Loucy (cell line): ENCODE measurements around the gene CACNA2D4.
A peak's percentile ranks its signal among the peaks of the same experiment; 100 is the strongest.

Source experiments
- H2AFZ ChIP-seq: fragments of 200-600 bp; sonication (generic); 2 replicates; pipeline ENCODE4 v1.6.0; 2016; ENCODE audit warnings: antibody characterized with exemption, mild to moderate bottlenecking, low read length, moderate library complexity
- H3F3A ChIP-seq: fragments of 200-600 bp; 2 replicates; pipeline ENCODE4 v1.6.0; 2016; ENCODE audit warnings: antibody characterized with exemption, low read depth, mild to moderate bottlenecking
- H3K27me3 ChIP-seq: fragments of 200-600 bp; sonication (generic); 2 replicates; pipeline ENCODE4 v1.6.1; 2014; ENCODE audit warnings: low read length, mild to moderate bottlenecking; ENCODE audit not compliant: insufficient read depth, poor library complexity, severe bottlenecking
- H3K36me3 ChIP-seq: fragments of 200-600 bp; sonication (generic); 2 replicates; pipeline ENCODE4 v1.6.1; 2016; ENCODE audit warnings: low read length; ENCODE audit not compliant: insufficient read depth
- H3K4me1 ChIP-seq: fragments of 200-600 bp; sonication (generic); 2 replicates; pipeline ENCODE4 v1.5.1; 2014; ENCODE audit warnings: low read length, mild to moderate bottlenecking; ENCODE audit not compliant: insufficient read depth, poor library complexity, severe bottlenecking
- H3K4me2 ChIP-seq: fragments of 200-600 bp; sonication (generic); 2 replicates; pipeline ENCODE4 v1.6.0; 2014; ENCODE audit warnings: antibody characterized with exemption, low read length, low read depth, mild to moderate bottlenecking; ENCODE audit not compliant: poor library complexity, severe bottlenecking
- H3K4me3 ChIP-seq: fragments of 200-600 bp; sonication (generic); 2 replicates; pipeline ENCODE4 v1.5.1; 2014; ENCODE audit warnings: low read length, mild to moderate bottlenecking, mixed read lengths; ENCODE audit not compliant: poor library complexity, severe bottlenecking
- H3K79me2 ChIP-seq: fragments of 200-600 bp; sonication (generic); 2 replicates; pipeline ENCODE4 v1.6.1; 2014; ENCODE audit warnings: low read length; ENCODE audit not compliant: insufficient read depth
- H3K9ac ChIP-seq: fragments of 200-600 bp; sonication (generic); 2 replicates; pipeline ENCODE4 v1.6.0; 2014; ENCODE audit warnings: mild to moderate bottlenecking, low read depth, low read length, moderate library complexity; ENCODE audit not compliant: poor library complexity, severe bottlenecking
- H3K9me2 ChIP-seq: fragments of 200-600 bp; sonication (generic); replicated peaks from 2 replicates; pipeline ENCODE4 v1.6.1; 2016; ENCODE audit warnings: low read depth, low read length, mixed read lengths
- H3K9me3 ChIP-seq: fragments of 200-600 bp; sonication (generic); 2 replicates; pipeline ENCODE4 v1.6.1; 2014; ENCODE audit warnings: mild to moderate bottlenecking, antibody characterized with exemption, low read length, low read depth; ENCODE audit not compliant: insufficient read depth
- H4K20me1 ChIP-seq: fragments of 200-600 bp; sonication (generic); 2 replicates; pipeline ENCODE4 v1.6.0; 2014; ENCODE audit warnings: antibody characterized with exemption, low read length, mild to moderate bottlenecking; ENCODE audit not compliant: insufficient read depth, poor library complexity, severe bottlenecking
- CTCF ChIP-seq: fragments of 200-600 bp; sonication (generic); conservative IDR thresholded peaks from 2 replicates; pipeline ENCODE4 v1.5.1; 2014; ENCODE audit warnings: mild to moderate bottlenecking, antibody characterized with exemption, low read length
- EZH2phosphoT487 ChIP-seq: fragments of 200-600 bp; IDR thresholded peaks from 2 replicates; pipeline ENCODE4 v1.6.1; 2018; ENCODE audit warnings: antibody characterized with exemption, mild to moderate bottlenecking, moderate library complexity, borderline replicate concordance

Gene CACNA2D4

GRCh38 chr12:1838205-1838993 is 80.1 kb downstream of the CACNA2D4 start:
- Histone ChIP-seq H3K9me2 (no peaks in the 10 kb centered on the region), H3K4me1 (peaks cover 50% of the 10 kb centered on the region), H3K4me3 (no peak overlapping the region), H4K20me1 (no peaks in the 10 kb centered on the region), H3F3A (no peaks in the 10 kb centered on the region; the same call in 1 of the 2 replicates), H3K27me3 (no peaks in the 10 kb centered on the region), H3K9ac (peak overlapping the region; percentile 50), H3K79me2 (no peaks in the 10 kb centered on the region), H3K9me3 (no peaks in the 10 kb centered on the region), H3K4me2 (no peak overlapping the region), H3K36me3 (no peaks in the 10 kb centered on the region), H2AFZ (no peak overlapping the region)
- TF ChIP-seq EZH2phosphoT487 = no peak
- no peak for TF ChIP-seq CTCF

- H3K9me3 ChIP-seq = no peaks in the 10 kb centered on the region
- H3K4me2 ChIP-seq = no peak overlapping the region
These were observed 80.8 kb downstream of the CACNA2D4 start for GRCh38 chr12:1837541-1838204.

GRCh38 chr12:1836854-1837421 is 81.5 kb downstream of the CACNA2D4 start:
- Histone ChIP-seq H3K79me2 (no peaks in the 10 kb centered on the region), H3F3A (no peaks in the 10 kb centered on the region; the same call in 1 of the 2 replicates), H3K4me2 (no peak overlapping the region), H3K4me3 (no peak overlapping the region), H3K9me2 (no peaks in the 10 kb centered on the region), H3K36me3 (no peaks in the 10 kb centered on the region), H4K20me1 (no peaks in the 10 kb centered on the region), H3K27me3 (no peaks in the 10 kb centered on the region), H3K9me3 (no peaks in the 10 kb centered on the region), H2AFZ (no peak overlapping the region), H3K9ac (no peak overlapping the region), H3K4me1 (peaks cover 47% of the 10 kb centered on the region)
- no peak for TF ChIP-seq EZH2phosphoT487
- no peak for TF ChIP-seq CTCF

More at GRCh38 chr12:1837541-1838204, 80.8 kb downstream of the CACNA2D4 start:
- H3K9me2 ChIP-seq = no peaks in the 10 kb centered on the region
- H3K27me3 ChIP-seq = no peaks in the 10 kb centered on the region
- no peak overlapping the region for H3K4me3 ChIP-seq
- peak overlapping the region; percentile 11 for H3K9ac ChIP-seq
- H3K79me2 ChIP-seq = no peaks in the 10 kb centered on the region
- TF ChIP-seq EZH2phosphoT487 = no peak
- no peak for TF ChIP-seq CTCF
- H4K20me1 ChIP-seq = no peaks in the 10 kb centered on the region
- no peak overlapping the region for H2AFZ ChIP-seq
- no peaks in the 10 kb centered on the region for H3K36me3 ChIP-seq
- no peaks in the 10 kb centered on the region; the same call in 1 of the 2 replicates for H3F3A ChIP-seq
- H3K4me1 ChIP-seq = peaks cover 50% of the 10 kb centered on the region
